Stimulated activated CD8-positive, alpha-beta memory T cell treated with anti-CD3 and anti-CD28 coated beads, Interleukin-7, amount 100 ng/mL, for 24 hours (primary cell): Measurements from ENCODE around the gene PIK3C3.
"Not testable (repeated sequence)": the region's sequence is repeated elsewhere in the genome, so short reads cannot be mapped to it uniquely, and the experiment has no call there.

Experiments
- DNase-seq: peaks from one replicate; pipeline ENCODE4 v3.0.0-alpha.2; 2020; ENCODE audit warnings: low read depth

Gene PIK3C3

GRCh38 chr18:42025974-42026625 is 71.1 kb downstream of the PIK3C3 start:
- no peak for DNase-seq

- DNase-seq, result no peak
Observed at GRCh38 chr18:42028247-42028832, 73.3 kb downstream of the PIK3C3 start.

GRCh38 chr18:42029092-42029491 is 74.1 kb downstream of the PIK3C3 start:
- no peak for DNase-seq

- DNase-seq, result no peak
Observed at GRCh38 chr18:42030586-42031182, 75.7 kb downstream of the PIK3C3 start.

- no peak for DNase-seq
Observed at GRCh38 chr18:42032447-42032846, 77.4 kb downstream of the PIK3C3 start.

- DNase-seq, result no peak
Observed at GRCh38 chr18:42033137-42033810, 78.2 kb downstream of the PIK3C3 start.

GRCh38 chr18:42038936-42039335 is 83.9 kb downstream of the PIK3C3 start:
- DNase-seq, result no peak

GRCh38 chr18:42039396-42039795 is 84.4 kb downstream of the PIK3C3 start:
- no peak for DNase-seq

GRCh38 chr18:42041793-42042192 is 86.8 kb downstream of the PIK3C3 start:
- no peak for DNase-seq

GRCh38 chr18:42045346-42045745 is 90.3 kb downstream of the PIK3C3 start:
- DNase-seq, result no peak

- DNase-seq, result no peak
Observed at GRCh38 chr18:42047721-42048120, 92.7 kb downstream of the PIK3C3 start.

GRCh38 chr18:42048158-42048557 is 93.1 kb downstream of the PIK3C3 start:
- DNase-seq, result no peak

- not testable (repeated sequence) for DNase-seq
Observed at GRCh38 chr18:42049536-42049935, 94.5 kb downstream of the PIK3C3 start.

GRCh38 chr18:42051411-42051810 is 96.4 kb downstream of the PIK3C3 start:
- no peak for DNase-seq

GRCh38 chr18:42052122-42052708 is 97.2 kb downstream of the PIK3C3 start:
- no peak for DNase-seq

- peak; percentile 22 for DNase-seq
Observed at GRCh38 chr18:42053188-42053781, 98.3 kb downstream of the PIK3C3 start.

- DNase-seq, result no peak
Observed at GRCh38 chr18:42064109-42064508, 109.1 kb downstream of the PIK3C3 start.

GRCh38 chr18:42067518-42067917 is 112.5 kb downstream of the PIK3C3 start:
- DNase-seq, result no peak

GRCh38 chr18:42068030-42068429 is 113.0 kb downstream of the PIK3C3 start:
- DNase-seq, result no peak

GRCh38 chr18:42069036-42069435 is 114.0 kb downstream of the PIK3C3 start:
- no peak for DNase-seq

- DNase-seq, result no peak
Observed at GRCh38 chr18:42072407-42072806, 117.4 kb downstream of the PIK3C3 start.

GRCh38 chr18:42074704-42075103 is 119.7 kb downstream of the PIK3C3 start:
- no peak for DNase-seq
